Muscle of arm (tissue), 12 donors: ENCODE results near the gene FOXA1. TPM values are rescaled to one million over a fixed set of nuclear protein-coding genes. Genes with fewer than 3 reads are reported as not detected.

Experiments used
- DNase-seq: peaks from one replicate; pipeline ENCODE4 v3.0.0-alpha.2; 2013
- polyA plus RNA-seq, 12 donors: library from polyadenylated mRNA; unstranded; fragments of 120-200 nt; gene quantifications; one replicate each; pipeline ENCODE4 v1.2.1, GENCODE V29; 2013; ENCODE audit not compliant: insufficient read length in 12 of 12

FOXA1 gene
- polyA plus RNA-seq, 12 donors = 0.11 to 13.3 (median 0.17) TPM; not detected in 1

DNA sequence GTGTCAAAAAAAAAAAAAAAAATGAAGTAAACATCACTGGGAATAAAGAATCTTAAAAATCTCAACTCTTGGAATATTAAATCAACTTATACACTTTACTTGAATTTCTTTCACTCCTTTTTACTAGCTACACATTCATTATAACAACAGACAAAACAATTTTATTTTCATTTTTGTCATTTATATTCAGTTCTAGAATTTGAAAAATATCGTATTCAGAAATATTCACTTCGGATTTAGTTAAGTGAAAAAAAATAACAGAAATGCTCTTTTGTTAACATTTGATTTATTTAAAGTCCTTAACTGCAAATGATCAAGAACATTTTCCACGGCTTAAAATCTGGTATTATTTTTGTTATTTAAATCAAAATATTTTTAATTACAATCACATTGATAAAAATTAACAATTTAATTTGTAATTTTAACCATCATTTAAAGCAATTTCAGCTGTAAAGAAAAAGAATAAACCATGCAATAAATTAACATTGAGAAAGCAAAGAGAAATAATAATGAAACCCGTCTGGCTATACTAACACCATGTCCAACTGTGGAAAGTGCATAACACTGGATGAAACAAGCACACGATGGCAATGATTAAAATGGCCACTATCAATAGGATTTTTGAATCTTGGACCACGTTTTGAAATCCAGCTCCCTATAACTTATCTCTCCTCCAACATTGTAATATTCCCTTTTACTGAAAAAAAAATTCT, 5.2 kb downstream of the FOXA1 start:
- no peak for DNase-seq

DNA sequence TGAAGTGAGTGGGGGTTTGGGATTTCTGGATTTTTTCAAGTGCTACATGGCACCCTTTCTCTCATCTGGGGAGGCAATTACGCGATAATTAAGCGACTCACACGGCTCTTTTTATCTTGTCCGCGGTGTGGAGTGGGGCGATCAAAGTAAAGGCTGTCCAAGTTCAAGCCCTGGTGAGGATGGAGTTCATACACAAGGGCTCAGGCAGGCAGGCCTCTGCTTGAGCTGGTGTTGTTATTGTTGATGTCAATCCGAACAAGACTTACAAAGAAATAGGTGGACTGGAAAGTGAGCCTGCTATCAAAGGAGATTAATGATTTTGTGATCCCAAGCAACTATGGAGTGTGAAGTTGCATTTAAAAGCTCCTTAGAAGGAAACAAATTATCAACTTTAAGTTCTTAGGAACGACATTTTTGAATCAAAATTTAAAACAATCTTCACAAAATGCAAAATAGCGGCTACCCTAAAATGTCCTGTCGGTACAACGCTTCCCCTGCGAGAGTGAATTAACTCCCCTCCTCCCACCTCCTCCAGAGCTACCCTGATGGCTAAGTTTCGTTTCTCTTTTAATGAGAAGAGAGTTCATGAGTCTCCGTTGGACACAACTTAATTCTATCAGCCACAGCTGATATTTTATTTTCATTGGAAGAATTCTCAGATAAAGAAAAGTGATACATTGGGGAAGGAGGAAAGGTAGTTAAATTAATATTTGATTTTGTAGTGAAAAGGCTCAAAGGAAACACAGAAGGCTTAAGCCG, 5.9 kb downstream of the FOXA1 start:
- no peak for DNase-seq

GRCh38 chr14:37588667-37588955, 6.4 kb downstream of the FOXA1 start:
- no peak for DNase-seq

- no peak for DNase-seq
Measured at GRCh38 chr14:37587881-37588666, 7.0 kb downstream of the FOXA1 start.

- DNase-seq = no peak
Measured at GRCh38 chr14:37587131-37587803, 7.8 kb downstream of the FOXA1 start.

- DNase-seq = no peak
Measured at GRCh38 chr14:37586797-37587130, 8.3 kb downstream of the FOXA1 start.

DNA sequence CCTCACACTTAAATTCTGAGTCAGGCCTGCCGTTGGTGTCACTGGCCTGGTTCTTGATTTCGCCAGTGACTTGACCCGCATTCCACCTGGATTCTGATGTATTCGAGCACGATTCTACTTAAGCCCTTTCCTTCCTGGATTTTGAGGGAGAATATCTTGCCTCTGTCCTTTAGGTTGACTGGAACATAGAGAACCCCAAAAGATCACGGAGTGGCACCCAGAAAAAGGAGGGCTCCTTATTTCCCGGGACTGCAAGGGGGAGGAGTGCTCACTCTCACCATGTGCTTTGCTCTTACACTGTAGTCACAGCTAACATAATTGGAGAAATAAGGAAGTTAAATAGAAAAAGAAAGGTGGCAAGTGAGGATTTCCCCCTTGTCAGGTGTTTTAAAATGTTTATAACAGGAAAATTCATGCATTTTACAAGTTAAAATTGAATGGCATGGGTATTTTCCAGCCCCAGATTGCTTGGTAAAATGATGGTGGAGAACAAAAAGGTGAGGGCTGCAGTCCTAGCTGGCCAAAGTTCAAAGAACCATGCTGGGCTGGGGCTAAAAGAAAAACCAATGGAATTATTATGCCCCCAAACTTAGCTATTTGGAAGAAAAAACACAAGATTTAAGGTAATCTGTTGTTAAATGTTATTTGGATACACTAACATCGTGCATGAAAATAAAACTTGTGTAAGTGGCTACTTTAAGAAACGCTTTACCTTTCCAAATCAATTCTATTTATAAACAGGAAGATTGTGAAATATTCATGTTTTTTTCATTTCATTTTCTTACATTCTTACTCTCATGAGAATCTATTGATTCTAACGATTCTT, 8.9 kb downstream of the FOXA1 start:
- DNase-seq = no peak

- no peak for DNase-seq
Measured at GRCh38 chr14:37585101-37585511, 9.9 kb downstream of the FOXA1 start.

DNA sequence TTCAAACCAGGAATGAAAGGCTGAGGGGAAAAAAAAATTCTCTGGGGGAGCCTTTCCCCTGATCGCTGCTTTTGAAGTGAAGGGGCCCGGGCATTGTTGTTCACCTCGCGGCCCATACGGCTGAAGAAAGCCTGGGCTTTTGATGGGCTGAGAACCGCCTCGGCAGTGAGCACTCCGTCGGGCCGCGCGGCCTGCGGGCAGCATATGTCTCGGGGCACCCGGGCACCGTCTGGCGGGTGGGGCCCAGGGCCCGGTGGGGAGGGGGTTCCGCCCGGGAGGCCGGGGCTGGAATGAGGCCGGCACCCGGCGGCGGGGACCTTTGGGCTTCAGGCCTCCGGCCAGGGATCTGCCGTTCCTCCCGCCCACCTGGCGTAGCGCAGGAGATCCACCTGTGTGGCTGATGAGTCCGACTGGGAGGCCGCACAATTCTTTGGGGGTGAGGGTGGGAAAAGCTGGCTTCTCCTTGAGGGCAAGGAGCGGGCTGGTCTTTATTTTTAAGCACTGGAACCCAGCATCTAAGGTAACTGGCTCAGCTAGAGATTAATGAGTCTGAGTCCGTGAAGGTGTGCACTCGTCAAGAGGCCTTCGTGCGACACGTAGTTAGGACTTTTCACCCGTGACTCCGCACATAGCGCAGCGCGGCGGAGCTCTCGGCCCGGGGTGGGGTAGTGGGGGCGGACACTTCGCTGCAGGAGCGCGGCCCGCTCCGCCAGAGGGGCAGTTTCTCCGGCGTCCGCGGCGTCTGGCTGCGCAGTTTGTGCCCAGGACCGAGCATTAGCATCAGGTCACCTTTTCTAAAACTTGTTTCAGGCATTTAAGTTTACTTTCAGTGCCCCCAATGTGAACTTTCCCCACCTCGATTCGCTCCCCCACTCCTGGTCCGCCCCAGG, 10.6 kb downstream of the FOXA1 start:
- DNase-seq = no peak

- DNase-seq = no peak
Measured at GRCh38 chr14:37583358-37584210, 11.5 kb downstream of the FOXA1 start.

DNA sequence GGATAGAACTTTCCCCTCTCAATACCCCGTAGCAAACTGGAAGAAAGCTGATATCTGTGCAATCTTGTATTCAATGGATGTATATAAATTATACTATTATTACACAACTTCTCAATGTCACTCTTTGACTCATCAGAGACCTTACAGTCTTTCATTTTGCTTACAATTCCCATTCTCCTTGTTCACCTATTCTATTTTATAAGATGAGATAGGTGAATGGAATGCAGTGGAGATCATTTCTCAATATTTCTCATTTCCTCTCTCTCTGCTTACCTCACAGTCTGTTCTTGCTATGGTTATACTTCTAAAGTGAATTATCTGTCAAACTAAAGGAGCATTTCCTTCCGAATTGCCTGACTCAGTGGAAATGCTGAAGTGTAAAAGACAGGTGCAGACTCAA, 14.9 kb downstream of the FOXA1 start:
- no peak for DNase-seq

DNA sequence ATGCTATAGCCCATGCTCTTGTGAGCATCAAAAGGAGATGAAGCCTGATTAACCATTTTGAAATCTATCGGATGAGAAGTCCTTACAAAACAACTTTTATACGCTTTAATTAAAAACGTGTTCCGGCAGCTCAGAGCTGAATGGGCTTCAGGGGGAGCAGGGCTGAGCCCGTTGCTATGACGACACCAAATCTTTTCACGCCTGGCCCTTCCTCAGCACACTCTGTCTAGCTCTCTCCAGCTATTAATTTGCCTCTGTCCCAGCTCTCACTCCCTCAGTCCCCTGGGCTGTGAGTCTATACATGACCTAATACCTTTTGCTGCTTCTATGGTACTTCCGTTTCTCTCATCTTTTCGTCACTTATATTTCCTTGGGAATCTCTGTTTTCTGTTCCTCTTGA, 15.8 kb downstream of the FOXA1 start:
- no peak for DNase-seq

DNA sequence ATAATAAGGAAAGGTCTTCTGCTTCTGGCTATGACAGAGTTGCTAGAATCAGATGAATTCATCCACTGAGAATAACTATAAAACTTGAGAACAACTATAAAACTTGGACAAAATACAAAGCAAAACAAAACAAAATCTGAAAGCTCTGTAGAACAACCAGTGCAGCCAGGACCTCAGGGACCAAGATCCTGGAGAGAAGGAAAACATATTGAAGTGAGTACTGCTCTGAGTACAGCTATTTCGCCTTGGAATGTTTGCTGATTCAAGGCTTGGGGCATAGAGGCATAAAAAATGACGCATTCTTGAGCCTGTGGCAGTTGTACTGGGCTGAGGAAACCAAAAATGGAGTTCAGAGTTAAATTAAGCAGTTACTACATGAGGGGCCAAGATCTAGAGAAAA, 21.7 kb downstream of the FOXA1 start:
- no peak for DNase-seq

DNA sequence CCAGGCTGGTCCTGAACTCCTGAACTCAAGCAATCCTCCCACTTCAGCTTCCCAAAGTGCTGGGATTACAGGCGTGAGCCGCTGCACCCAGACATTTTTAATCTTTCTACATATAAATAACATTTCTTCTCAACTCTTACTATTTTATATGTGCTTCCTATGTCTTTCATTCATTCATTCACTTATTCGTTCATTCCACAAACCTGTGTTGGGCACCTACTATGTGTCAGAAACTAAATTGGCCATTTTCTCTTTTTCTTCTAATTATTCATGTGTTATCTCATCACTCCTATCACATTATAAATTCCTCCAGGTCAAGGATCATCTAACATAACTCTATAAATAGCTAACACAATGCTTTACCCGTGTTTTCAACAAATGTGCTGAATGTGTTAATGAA, 23.7 kb downstream of the FOXA1 start:
- DNase-seq = no peak

DNA sequence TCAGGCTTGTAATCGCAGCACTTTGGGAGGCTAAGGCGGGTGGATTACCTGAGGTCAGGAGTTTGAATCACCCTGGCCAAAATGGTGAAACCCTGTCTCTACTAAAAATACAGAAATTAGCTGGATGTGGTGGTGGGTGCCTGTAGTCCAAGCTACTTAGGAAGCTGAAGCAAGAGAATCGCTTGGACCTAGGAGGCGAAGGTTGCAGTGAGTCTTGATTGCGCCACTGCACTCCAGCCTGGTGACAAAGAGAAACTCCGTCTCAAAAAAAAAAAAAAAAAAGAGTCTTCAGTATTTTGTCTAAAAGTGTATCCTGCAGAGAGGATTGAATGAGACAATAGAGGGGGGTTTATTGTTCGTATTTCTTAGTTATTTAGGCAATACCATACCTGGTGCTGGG, 25.3 kb downstream of the FOXA1 start:
- DNase-seq = no peak

GRCh38 chr14:37566811-37567371, 28.2 kb downstream of the FOXA1 start:
- DNase-seq = no peak

- DNase-seq = no peak
Measured at GRCh38 chr14:37565550-37565949, 29.5 kb downstream of the FOXA1 start.

GRCh38 chr14:37563189-37563588, 31.9 kb downstream of the FOXA1 start:
- DNase-seq = no peak

GRCh38 chr14:37559386-37559785, 35.7 kb downstream of the FOXA1 start:
- DNase-seq = no peak
